Small intestine (tissue), 7 donors: ENCODE measurements around the gene PCSK1N. TPM values are rescaled to one million over a fixed set of nuclear protein-coding genes. Genes with fewer than 3 reads are reported as not detected.
"Not testable (repeated sequence)": the region's sequence is repeated elsewhere in the genome, so short reads cannot be mapped to it uniquely, and the experiment has no call there.

Source experiments
- DNase-seq, 2 donors: peaks; one replicate each; pipeline versions ENCODE4 v3.0.0 to v3.0.0-alpha.2; 2013
- FAIRE-seq: peaks from 2 replicates; lab custom pipeline; 2012; peaks lifted over from hg19 to GRCh38; lab: Jason Lieb, UNC
- H3K27ac ChIP-seq, 3 donors: one replicate each; pipeline ENCODE4 v1.5.1; 2013; ENCODE audit warnings: low read length in 2 of 3, mild to moderate bottlenecking in 2 of 3, control low read depth in 1 of 3, inconsistent platforms in 1 of 3, low read depth in 1 of 3, moderate library complexity in 1 of 3
- H3K27me3 ChIP-seq, 3 donors: one replicate each; pipeline ENCODE4 v1.6.1; 2013; ENCODE audit warnings: low read length in 3 of 3, inconsistent platforms in 1 of 3; ENCODE audit not compliant: control insufficient read depth in 3 of 3, insufficient read depth in 3 of 3
- H3K36me3 ChIP-seq, 3 donors: one replicate each; pipeline ENCODE4 v1.6.1; 2013; ENCODE audit warnings: low read length in 3 of 3, inconsistent platforms in 1 of 3, low read depth in 1 of 3, mild to moderate bottlenecking in 1 of 3, moderate library complexity in 1 of 3; ENCODE audit not compliant: control insufficient read depth in 3 of 3, insufficient read depth in 2 of 3
- H3K4me1 ChIP-seq, 3 donors: one replicate each; pipeline ENCODE4 v1.6.1; 2013; ENCODE audit warnings: low read length in 2 of 3, inconsistent platforms in 1 of 3, low read depth in 1 of 3, mild to moderate bottlenecking in 1 of 3, moderate library complexity in 1 of 3; ENCODE audit not compliant: control insufficient read depth in 3 of 3, insufficient read depth in 2 of 3
- H3K4me3 ChIP-seq, 3 donors: one replicate each; pipeline ENCODE4 v1.5.1; 2013; ENCODE audit warnings: low read length in 3 of 3, control low read depth in 1 of 3, inconsistent platforms in 1 of 3, low read depth in 1 of 3, mild to moderate bottlenecking in 1 of 3, moderate library complexity in 1 of 3
- H3K9me3 ChIP-seq, 2 donors: one replicate each; pipeline ENCODE4 v1.6.1; 2013; ENCODE audit warnings: low read depth in 1 of 2, low read length in 1 of 2; ENCODE audit not compliant: control insufficient read depth in 2 of 2, insufficient read depth in 1 of 2
- WGBS, 3 donors: extraction: QIAGEN DNeasy Blood & Tissue Kit; methylation state at CpG; one replicate each; pipeline ENCODE4 v1.1.7; 2013; 5-methylcytosine and 5-hydroxymethylcytosine counted together
- polyA plus RNA-seq, 4 donors: library from polyadenylated mRNA; stranded (reverse) in 3 of 4; unstranded in 1 of 4; fragments of 200-250 nt in 3 of 4; fragments of 120-200 nt in 1 of 4; gene quantifications; one replicate each; pipeline versions ENCODE4 v1.2.1 to v1.2.3, GENCODE V29; 2013
- donor health status: healthy with polysubstance abuse.
- donor health status: control.
- donor health status: control.
- donor health status: Bipolar disorder and iron deficiency.
- donor health status: healthy.

The PCSK1N gene
- polyA plus RNA-seq, 4 donors, result 0.67 to 97.5 (median 13.5) TPM

DNA sequence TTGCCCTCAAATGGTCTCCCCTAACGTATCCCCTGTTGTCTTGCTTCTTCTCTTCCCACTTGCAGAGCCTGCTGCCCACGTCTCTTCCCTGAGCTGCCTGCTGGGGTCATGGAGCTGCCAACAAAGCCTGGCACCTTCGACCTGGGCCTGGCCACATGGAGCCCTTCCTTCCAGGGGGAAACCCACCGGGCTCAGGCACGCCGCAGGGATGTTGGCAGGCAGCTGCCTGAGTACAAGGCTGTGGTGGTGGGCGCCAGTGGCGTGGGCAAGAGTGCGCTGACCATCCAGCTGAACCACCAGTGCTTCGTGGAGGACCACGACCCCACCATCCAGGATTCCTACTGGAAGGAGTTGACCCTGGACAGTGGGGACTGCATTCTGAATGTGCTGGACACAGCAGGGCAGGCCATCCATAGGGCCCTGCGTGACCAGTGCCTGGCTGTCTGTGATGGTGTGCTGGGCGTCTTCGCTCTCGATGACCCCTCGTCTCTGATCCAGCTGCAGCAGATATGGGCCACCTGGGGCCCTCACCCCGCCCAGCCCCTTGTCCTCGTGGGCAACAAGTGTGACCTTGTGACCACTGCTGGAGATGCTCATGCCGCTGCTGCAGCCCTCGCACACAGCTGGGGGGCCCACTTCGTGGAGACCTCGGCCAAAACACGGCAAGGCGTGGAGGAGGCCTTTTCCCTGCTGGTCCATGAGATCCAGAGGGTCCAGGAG, 6.2 kb downstream of the PCSK1N start:
- WGBS, 3 donors, result 84 to 91% (median 87%) methylated on average over 22 to 24 of the region's 24 CpGs
- Histone ChIP-seq H3K4me1 (no peaks in the 10 kb centered on the region), H3K27ac (no peak overlapping the region), H3K4me3 (no peak overlapping the region), H3K27me3 (peaks cover 4 to 33% (median 7%) of the 10 kb centered on the region in 3 donors), H3K36me3 (peaks cover 0 to 16% (median 2%) of the 10 kb centered on the region in 3 donors), H3K9me3 (peaks cover 0 to 5% of the 10 kb centered on the region in 2 donors)
- FAIRE-seq, result no peak
- DNase-seq, result no peak

DNA sequence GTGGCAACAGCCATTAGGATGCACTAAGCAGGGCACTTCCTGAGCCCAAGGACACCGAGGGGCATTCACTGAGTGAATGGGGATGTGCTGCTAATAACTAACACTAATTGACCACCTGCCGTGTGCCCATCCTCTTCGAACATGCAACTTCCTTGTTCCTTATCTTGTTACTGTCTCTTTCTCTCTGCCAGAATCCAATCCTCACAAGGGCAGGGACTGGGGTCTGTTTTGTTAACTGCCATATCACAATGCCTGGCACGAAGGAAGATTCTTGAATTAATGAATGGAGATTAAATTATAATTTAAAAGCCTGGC, 7.8 kb downstream of the PCSK1N start:
- peaks cover 4 to 29% (median 4%) of the 10 kb centered on the region in 3 donors for H3K27me3 ChIP-seq
- H3K4me3 ChIP-seq, result no peak overlapping the region
- DNase-seq (no peak), FAIRE-seq (no peak)
- H3K4me1 ChIP-seq, result no peaks in the 10 kb centered on the region
- 44 to 71% (median 52%) methylated on average over 4 of the region's 4 CpGs for WGBS, 3 donors
- H3K36me3 ChIP-seq, result peaks cover 0 to 32% (median 2%) of the 10 kb centered on the region in 3 donors
- no peak overlapping the region for H3K27ac ChIP-seq
- peaks cover 0 to 5% of the 10 kb centered on the region in 2 donors for H3K9me3 ChIP-seq

DNA sequence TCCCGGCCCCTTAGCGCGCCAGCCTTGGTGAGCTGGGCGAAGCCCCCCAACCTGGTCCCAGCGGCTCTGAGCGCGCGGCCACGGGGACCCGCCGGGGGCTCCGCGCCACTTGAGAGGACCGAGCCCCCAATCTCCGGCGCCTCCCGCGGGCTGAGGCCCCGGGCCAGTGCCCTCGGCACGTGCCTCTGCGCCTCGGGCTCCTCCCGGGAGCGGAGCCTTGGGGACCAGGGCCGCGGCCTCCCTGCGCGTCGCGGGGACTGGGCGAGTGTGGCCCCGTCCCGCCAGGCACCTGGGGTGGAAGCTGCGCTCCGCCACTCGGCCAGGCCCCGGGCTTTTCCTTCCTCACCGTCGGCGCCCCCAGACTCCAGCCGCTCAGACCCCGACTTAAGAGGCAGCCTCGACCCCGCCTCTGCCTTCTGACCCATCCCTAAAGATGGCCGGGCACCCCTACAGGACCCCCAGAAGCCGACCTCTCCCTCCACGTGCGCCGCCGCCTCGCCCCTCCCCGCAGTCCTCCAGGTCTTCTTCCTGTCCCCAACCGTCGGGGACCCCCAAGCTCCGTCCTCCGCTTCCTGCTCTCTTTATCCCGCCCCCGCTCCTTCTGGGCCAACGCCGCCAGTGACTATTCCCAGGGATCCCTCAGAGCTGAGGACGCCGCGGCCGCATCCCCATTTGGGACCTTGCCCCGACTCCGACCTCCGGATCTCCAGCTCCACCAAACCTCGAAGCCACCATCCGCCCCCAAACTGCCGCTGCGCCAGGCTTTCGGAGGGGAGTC, 8.3 kb downstream of the PCSK1N start:
- DNase-seq, result no peak
- Histone ChIP-seq H3K4me3 (no peak overlapping the region), H3K9me3 (peaks cover 0 to 5% of the 10 kb centered on the region in 2 donors), H3K27me3 (peaks cover 4 to 26% (median 4%) of the 10 kb centered on the region in 3 donors), H3K4me1 (no peaks in the 10 kb centered on the region), H3K27ac (no peak overlapping the region), H3K36me3 (peaks cover 0 to 35% (median 2%) of the 10 kb centered on the region in 3 donors)
- no peak for FAIRE-seq
- WGBS, 3 donors, result 27 to 80% (median 80%) methylated on average over 24 to 73 of the region's 73 CpGs

DNA sequence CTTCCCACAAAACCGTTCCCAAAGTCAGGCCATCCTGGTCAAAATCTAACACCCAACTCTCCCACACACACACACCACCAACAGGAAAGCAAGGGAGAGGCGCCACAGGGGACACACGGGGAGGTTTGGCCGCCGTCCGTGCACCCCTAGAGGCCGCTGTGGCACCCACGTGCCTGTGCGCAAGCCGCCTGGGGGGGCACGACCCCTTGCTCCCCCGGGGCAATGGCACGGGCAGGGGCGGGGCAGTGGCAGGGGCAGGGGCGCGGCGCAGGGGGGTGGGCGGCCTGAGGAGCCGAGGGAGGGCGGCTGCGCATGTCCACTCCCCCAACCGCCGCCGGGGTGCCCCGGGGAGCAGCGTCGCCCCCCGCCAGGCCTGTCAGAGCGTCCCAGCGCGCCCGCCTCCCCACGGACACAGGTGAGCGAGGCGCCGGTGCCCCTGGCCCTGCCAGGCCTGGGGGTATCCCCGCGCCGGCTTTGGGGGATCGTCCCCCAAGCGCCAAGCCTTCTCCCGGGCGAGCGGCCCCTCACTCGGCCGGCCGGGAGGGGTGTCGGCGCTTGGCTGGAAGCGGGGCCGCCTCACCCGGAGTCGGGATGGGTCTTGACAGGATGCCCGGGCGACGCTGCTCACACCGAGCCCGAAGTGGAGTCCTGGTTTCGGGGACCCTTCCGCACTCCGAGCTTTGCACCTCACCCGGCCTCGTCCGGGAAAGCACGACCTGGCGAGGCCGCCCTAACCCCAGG, 9.1 kb downstream of the PCSK1N start, which contains the start of gene ERAS:
Gene ERAS (plus strand): TSS at position 379 of the 741 bp plus-strand sequence. CDS start 2,611 bp downstream, outside the sequence.
- H3K36me3 ChIP-seq, result peaks cover 0 to 38% (median 2%) of the 10 kb centered on the region in 3 donors
- H3K27ac ChIP-seq, result no peak within 1 kb of the TSS
- H3K4me1 ChIP-seq, result no peaks in the 10 kb centered on the region
- peaks cover 0 to 22% (median 2%) of the 10 kb centered on the region in 3 donors for H3K27me3 ChIP-seq
- 42 to 83% (median 73%) methylated on average over 12 to 67 of the region's 67 CpGs for WGBS, 3 donors
- peaks cover 0 to 5% of the 10 kb centered on the region in 2 donors for H3K9me3 ChIP-seq
- H3K4me3 ChIP-seq, result no peak within 1 kb of the TSS
- FAIRE-seq, result no peak
- no peak for DNase-seq

DNA sequence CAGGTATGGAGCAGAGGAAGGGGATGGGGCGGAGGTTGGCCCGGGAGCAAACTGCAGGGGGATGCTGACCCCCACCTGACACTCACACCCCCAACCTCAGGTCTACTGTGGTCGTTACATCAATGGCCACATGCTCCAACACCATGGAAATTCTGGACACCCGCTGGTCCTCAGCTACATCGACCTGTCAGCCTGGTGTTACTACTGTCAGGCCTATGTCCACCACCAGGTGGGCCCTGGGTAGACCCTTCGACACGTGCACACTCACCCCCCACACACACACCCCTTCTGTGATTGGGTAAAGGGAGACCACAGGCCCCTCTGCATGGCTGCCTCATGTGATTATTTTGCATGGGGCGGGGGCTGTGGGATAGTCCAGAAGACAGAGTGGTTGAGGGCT, 11.3 kb downstream of the PCSK1N start:
- Histone ChIP-seq H3K36me3 (peaks cover 0 to 45% (median 2%) of the 10 kb centered on the region in 3 donors), H3K4me3 (no peak overlapping the region), H3K9me3 (peaks cover 0 to 5% of the 10 kb centered on the region in 2 donors), H3K27ac (no peak overlapping the region), H3K4me1 (no peaks in the 10 kb centered on the region), H3K27me3 (peaks cover 0 to 18% (median 2%) of the 10 kb centered on the region in 3 donors)
- FAIRE-seq, result no peak
- DNase-seq, result no peak
- 88 to 100% (median 92%) methylated on average over 5 to 8 of the region's 8 CpGs for WGBS, 3 donors

DNA sequence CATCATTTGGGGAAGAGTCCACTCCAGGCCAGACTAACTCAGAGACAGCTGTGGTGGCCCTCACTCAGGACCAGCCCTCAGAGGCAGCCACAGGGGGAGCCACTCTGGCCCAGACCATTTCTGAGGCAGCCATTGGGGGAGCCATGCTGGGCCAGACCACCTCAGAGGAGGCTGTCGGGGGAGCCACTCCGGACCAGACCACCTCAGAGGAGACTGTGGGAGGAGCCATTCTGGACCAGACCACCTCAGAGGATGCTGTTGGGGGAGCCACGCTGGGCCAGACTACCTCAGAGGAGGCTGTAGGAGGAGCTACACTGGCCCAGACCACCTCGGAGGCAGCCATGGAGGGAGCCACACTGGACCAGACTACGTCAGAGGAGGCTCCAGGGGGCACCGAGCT, 12.4 kb downstream of the PCSK1N start:
- DNase-seq, result no peak
- Histone ChIP-seq H3K9me3 (peaks cover 0 to 5% of the 10 kb centered on the region in 2 donors), H3K27ac (no peak overlapping the region), H3K36me3 (peaks cover 0 to 55% (median 2%) of the 10 kb centered on the region in 3 donors), H3K27me3 (peaks cover 0 to 18% (median 2%) of the 10 kb centered on the region in 3 donors), H3K4me1 (no peaks in the 10 kb centered on the region), H3K4me3 (no peak overlapping the region)
- FAIRE-seq, result no peak
- 81 to 86% (median 83%) methylated on average over 5 to 6 of the region's 6 CpGs for WGBS, 3 donors

DNA sequence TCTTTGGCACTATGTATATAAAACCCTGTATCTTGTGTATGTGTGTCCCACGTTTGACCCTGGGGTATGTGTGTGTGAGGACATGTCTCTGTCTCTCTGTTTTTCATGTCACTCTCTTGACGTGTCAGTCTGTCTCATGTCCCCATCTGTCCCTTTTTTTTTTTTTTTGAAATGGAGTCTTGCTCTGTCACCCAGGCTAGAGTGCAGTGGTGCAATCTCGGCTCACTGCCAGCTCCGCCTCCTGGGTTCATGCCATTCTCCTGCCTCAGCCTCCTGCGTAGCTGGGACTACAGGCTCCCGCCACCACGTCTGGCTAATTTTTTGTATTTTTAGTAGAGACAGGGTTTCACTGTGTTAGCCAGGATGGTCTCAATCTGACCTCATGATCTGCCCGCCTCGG, 16.0 kb downstream of the PCSK1N start:
- not testable (repeated sequence) for H3K9me3 ChIP-seq, H3K4me3 ChIP-seq, DNase-seq, H3K27me3 ChIP-seq, H3K4me1 ChIP-seq, FAIRE-seq, H3K27ac ChIP-seq
- 78 to 87% (median 79%) methylated on average over 9 of the region's 9 CpGs for WGBS, 3 donors
- H3K36me3 ChIP-seq, result peaks cover 0 to 71% (median 0%) of the 10 kb centered on the region in 3 donors

DNA sequence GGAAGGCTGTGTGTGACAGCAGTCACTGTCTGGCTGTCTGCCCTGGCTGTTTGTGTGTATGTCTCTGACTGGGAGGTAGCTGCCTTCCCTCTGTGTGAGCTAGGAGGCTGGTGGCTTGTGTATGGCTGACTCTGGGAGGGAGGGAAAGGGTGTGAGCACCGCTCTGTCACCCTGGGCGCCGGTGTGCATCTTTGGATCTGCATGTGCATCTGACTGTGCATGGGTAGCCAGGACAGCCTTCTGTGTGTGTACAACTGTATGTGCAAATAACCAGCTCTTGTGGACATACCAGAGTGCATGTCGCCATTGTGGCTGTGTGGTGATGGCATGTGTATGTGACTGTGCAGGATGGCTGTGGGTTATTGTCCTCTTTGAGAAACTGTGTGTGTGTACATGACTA, 16.5 kb downstream of the PCSK1N start:
- Histone ChIP-seq H3K27me3 (no peaks in the 10 kb centered on the region), H3K9me3 (no peaks in the 10 kb centered on the region), H3K4me3 (no peak overlapping the region), H3K4me1 (no peaks in the 10 kb centered on the region), H3K27ac (no peak overlapping the region), H3K36me3 (peaks cover 0 to 69% (median 0%) of the 10 kb centered on the region in 3 donors)
- 85 to 100% (median 98%) methylated on average over 4 of the region's 4 CpGs for WGBS, 3 donors
- no peak for FAIRE-seq
- DNase-seq, result no peak
